ENCODE measurements around the gene RAB30.

DNA sequence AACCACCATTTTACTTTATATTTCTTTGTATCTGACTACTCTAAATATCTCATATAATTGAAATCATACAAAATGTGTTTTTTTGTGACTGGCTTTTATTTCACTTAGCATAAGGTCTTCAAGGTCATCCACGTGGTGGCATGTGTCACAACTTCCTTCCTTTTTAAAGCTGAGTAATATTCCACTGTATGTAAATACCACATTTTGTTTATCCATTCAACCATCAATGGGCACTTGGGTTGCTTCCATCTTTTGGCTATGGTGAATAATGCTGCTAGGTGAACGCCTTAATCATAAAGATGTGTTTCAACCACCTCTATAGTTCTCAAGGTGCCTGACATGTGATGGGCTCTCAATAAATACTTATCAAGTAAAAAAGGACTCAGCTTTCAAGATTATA lies 15.5 kb downstream of the RAB30 start:
- no peak for TF ChIP-seq POLR2A (IDR thresholded peaks at IDR 0.05)
- TF ChIP-seq, protein P1, sequence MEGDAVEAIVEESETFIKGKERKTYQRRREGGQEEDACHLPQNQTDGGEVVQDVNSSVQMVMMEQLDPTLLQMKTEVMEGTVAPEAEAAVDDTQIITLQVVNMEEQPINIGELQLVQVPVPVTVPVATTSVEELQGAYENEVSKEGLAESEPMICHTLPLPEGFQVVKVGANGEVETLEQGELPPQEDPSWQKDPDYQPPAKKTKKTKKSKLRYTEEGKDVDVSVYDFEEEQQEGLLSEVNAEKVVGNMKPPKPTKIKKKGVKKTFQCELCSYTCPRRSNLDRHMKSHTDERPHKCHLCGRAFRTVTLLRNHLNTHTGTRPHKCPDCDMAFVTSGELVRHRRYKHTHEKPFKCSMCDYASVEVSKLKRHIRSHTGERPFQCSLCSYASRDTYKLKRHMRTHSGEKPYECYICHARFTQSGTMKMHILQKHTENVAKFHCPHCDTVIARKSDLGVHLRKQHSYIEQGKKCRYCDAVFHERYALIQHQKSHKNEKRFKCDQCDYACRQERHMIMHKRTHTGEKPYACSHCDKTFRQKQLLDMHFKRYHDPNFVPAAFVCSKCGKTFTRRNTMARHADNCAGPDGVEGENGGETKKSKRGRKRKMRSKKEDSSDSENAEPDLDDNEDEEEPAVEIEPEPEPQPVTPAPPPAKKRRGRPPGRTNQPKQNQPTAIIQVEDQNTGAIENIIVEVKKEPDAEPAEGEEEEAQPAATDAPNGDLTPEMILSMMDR (IDR thresholded peaks at IDR 0.05): no peak
